HG03045 (cell line): Measurements from ENCODE around the gene ZNF860.
"Not testable (repeated sequence)": the region's sequence is repeated elsewhere in the genome, so short reads cannot be mapped to it uniquely, and the experiment has no call there.

Source experiments
- ATAC-seq: cut with Tn5 transposase; IDR thresholded peaks from one replicate; pipeline ENCODE4 v1.9.1; 2021; ENCODE audit warnings: mild to moderate bottlenecking, moderate library complexity; ENCODE audit not compliant: unreplicated experiment

The ZNF860 gene

DNA sequence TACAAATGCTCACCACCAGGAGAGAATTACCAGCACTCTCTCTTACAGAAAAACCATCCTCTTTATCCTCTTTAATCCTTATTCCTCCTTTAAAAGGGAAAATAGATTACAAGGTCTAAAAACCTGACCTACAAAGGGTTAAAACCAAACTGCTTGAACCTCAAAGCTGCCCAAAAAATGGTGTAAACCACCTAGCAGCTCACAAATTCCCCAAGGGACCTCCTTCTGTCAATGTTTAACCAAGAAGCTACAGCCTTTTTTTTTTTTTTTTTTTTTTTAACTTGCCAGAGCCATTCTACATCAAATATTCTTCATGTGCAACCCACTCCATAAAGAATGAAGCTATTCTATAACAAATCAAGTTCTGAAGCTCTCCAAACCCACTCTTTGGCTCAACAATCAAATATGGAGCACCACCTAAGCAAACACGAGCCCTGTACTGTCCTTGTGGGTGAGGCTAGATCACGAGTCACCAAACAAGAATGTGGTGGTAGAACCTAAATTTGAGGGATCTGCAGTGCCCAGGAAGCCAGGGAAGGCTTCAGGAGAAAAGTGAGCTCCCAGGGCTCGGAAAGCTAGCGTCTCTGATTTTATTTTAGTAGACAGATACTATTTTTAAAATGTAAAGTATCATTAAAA is 20.6 kb upstream of the ZNF860 start:
- ATAC-seq = no peak

DNA sequence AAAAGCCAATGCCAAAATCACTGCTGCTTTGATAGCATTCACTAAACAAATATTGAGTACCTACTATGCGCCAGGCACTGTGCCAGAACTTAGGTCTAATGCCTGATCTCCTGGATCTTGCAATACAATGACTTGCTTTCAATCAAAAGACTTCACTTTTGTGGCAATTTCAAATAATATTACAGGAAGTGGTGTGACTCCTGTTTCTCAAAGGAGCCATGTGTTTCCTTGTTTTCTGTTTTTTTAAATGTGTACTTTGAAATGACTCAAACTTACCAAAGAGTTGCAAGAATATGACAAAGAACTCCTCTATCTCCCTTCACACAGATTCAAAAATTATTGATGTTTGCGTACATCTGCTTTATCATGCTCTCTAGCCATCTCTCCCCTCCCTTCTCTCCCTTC is 18.7 kb upstream of the ZNF860 start:
- ATAC-seq = no peak

DNA sequence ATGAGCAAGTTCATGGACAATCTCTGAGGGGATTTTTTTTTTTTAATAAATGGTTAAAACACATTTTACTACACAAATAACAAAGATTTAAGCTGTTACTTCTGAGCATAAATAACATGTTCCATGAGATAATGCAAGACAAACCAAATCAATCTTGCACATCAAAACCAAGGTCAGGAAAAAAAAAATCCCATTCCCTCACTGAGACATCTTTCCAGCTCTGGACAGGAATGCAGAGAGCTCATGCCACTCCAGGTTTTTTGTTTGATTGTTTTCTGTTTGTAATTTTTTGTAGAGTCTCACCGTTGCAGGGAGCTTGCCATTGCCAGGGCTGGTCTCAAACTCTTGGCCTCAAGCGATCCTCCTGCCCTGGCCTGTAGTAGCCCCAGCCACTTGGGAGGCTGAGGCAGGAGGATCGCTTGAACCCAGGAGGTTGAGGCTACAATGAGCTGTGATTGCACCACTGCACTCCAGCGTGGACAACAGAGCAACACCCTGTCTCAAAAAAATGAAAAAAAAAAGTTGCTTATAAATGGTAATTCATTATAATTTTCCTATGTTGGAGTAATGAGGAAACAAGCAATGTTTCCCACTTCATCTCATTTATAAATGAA is 14.5 kb upstream of the ZNF860 start:
- no peak for ATAC-seq

DNA sequence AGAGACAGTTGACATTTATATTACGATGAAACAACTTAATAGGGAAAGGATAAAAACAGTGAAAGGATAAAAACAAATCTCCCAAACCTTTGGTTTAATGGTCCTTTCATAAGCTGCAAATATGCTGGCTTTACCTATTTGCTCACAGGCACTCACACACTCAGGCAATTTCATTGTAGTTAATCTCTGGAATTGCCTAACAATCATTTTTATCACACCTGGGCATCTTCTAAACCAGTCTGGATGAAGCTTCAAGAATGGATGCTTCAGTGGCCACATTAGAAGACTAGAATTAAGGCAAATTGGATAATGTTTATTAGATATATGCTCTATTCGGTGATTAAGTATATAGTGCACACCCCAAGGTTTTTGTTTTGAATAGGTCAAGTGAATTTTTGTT is 14.0 kb upstream of the ZNF860 start:
- no peak for ATAC-seq

DNA sequence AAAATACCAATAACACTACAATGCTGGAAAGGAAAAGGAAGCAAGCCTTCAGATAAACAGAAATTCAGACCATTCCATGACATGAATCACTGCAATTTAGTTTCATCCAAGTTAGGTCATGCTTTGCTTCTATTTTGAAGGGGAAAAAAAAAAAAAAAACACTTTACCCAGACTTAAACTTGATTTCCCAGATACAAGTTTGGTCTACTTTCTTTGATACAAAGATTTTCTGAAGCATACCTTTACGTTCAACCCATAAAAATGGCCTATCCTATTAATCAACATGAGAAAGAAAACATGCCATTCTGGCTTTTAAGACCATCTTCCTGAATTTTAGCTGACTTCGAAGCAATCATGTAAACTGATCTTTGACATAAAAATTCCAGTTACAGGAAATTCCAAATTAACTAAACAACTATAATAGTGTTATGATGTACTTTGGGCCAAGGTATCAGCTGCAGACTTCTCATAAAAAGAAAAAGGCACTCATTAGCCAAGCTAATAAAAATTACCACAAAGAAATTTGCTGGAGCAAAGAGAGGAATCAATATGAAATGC is 13.1 kb upstream of the ZNF860 start:
- ATAC-seq = no peak

DNA sequence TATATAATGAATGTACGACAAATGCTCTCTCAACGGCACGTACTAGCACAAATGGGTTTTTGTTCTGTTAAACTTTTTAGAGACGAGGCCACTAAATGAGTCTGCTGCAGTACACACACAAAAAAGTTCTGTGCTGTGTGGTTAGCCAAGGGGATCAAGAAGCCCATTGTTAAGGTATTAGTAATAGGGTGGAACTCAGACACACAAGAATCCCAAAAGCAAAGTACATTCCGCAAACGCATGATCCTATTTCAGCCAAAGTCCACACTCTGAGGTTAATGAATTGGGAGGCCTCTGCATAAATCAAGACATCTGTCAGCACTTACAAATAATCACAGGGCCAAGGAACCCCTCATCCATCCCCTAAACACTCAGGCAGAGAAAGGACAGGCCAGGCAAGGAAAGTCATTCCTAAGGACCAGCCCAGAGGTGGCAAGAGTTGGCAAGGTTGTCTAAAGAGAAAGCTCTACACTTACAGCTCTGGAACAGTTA is 12.6 kb upstream of the ZNF860 start:
- no peak for ATAC-seq

DNA sequence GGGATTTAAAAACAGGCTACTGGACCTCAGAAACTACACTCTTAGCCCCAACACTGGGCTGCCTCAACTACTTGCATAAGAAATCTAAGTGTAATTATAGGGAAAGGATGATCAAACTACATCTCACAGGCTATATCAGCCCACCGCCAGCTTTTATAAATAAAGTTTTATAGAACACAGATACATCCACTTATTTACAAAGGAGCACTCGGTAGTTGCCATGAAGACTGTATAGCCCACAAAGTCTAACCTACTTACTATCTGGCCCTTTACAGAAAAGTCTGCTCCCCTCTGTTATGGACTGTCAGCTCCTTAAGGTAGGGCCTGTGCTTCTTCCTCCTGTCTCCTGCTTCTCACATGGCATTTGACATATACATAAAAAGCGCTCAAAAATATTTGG is 9.9 kb upstream of the ZNF860 start:
- ATAC-seq = no peak

DNA sequence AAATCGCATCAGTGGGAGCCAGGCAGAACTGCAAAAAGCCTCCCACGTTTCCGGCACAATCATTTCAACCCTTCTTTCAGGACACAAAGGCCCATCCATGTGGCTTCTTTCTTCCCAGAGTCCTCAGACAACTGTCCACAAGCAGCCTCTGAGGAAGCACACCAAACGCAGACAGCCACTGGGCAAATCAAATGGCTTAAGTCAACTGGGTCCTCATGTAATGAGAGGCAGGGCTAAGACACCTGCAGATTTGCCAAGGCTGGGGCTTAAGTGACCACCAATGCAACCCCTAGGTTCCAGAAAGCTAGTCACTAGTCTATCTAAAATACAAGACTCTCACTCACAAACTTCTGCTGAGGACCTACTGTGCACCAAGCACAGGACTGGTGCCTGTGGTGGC is 8.5 kb upstream of the ZNF860 start:
- ATAC-seq = no peak

DNA sequence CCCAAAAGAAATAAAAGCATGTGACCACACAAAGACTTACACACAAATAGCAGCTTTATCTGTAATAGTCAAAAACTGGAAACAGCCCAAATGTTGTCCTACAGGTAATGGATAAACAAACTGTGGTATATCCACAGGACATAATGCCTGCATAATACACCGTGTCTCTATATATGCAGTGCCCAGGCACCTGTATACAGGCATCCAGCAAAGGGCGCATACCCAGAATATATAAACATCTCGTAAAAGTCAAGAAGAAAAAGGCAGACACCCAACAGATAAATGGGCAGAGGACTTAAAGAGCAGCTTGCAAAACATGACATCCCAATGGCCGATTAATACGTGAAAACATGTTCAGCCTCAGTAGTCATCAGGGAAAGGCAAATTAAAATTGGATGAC is 7.7 kb upstream of the ZNF860 start:
- no peak for ATAC-seq

DNA sequence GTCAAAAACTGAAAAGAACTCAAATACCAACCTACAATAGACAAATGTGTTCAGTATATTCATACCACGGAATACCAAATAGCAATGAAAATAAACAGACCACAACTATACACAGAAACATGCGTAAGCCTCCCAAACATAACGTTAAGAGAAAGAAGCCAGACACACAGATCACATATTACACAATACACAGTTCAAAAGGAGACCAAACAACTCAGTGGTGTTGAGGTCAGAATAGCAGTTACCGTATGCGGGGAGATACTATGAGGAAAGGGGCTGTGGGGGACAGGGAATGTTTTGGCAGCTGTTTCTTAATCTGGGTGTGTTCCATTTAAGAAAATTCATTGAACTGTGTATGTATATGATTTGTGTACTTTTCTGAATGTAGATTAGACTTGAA is 7.1 kb upstream of the ZNF860 start:
- ATAC-seq = no peak

DNA sequence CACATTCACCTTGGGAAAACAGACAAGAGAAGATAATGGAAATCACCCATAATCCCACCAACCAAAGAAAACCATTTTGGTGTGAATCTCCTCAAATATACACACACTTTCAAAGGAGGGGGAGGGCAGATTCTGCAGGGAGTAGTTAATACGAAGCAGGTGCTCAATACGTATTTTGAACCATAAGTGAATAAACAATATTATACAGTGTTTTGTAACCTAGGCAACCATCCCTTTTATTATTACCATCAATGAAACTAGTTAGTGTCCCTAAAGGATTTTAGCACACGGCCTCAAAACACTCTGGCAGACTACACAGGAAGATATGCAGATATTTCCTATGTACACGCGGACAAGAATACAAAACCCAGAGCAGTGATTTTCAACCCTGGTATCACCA is 6.6 kb upstream of the ZNF860 start:
- no peak for ATAC-seq

DNA sequence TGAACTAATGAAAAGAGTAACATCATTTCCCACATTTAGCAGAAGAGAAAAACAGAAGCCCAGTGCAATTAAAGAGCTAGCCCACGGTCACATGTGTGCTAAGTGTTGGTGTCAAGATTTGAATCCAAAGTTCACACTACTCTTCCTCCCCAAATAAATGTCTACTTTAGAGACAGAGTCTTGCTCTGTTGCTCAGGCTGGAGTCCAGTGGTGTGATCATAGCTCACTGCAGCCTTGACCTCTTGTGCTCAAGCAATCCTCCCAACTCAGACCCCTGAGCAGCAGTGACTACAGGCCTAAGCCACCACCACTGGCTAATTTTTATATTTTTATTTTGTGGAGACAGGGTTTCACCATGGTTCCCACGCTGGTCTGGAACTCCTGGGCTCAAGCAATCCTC is 5.2 kb upstream of the ZNF860 start:
- ATAC-seq = no peak

DNA sequence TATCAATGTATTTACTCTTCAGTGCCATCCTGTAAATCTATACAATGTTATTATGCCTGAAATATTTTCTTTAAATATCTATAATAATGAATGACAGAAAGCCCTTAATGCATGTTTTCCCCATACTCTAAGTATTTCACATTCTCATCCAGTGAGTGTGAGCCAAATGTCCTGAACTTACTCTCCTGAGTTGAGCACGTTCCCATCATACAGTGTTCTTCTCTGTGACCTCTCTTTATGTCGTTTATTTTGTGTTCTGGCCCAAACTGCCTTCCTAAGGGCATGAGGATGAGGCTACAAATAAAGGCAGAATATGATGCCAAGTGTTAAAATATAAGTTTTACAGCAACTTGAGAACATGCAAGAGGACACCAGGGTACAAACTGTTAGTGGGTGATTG is 3.8 kb upstream of the ZNF860 start:
- ATAC-seq = no peak

DNA sequence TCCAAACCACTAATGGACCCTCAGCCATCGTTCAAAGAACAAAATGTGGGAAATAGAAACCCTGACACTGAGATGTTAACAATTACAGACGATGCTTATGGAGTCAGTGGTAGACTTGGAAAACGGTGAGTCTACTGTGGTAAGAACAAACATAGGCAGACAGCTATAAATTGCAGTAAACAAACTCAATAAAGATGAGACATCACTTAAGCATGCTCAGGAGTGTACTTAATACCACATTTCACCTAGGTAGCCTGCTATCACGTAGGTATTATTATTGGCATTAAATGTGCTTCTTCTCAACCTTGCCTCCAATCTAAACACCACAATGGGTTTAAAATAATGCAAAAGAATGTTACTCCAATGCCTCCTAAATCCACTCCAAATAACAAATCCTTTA is 3.0 kb upstream of the ZNF860 start:
- ATAC-seq = no peak

DNA sequence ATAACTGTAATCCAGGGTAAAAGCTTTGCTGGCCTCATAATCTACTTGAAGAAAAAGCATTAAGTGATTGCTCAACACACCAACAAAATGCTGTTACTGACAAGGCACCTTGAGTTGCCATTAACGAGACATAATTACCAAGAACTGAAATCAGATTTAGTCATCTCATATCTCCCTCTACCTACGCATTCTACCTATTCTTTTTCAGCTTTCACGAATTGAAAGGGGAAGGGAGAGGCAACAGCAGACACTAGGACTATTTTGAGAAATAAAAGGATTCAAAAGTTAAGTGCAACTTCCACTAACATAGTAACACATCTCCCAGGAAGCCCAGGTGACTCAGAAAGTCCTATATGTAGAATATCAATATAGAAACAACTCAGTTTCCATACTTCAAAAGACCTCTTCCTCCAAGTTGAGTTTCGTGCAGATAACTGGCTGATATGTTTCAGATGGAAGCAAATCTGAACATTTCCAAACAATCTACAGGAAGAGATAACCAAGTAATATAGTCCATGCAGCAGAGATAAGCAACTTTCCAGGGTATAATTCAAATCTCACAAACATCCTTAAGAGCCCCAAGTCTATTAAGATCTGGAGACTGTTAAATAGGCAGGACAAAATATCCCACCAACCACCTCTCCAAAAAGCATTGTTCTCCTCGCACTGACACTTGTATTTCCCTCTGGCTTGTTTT is 2.4 kb upstream of the ZNF860 start:
- ATAC-seq = peak; percentile 53

DNA sequence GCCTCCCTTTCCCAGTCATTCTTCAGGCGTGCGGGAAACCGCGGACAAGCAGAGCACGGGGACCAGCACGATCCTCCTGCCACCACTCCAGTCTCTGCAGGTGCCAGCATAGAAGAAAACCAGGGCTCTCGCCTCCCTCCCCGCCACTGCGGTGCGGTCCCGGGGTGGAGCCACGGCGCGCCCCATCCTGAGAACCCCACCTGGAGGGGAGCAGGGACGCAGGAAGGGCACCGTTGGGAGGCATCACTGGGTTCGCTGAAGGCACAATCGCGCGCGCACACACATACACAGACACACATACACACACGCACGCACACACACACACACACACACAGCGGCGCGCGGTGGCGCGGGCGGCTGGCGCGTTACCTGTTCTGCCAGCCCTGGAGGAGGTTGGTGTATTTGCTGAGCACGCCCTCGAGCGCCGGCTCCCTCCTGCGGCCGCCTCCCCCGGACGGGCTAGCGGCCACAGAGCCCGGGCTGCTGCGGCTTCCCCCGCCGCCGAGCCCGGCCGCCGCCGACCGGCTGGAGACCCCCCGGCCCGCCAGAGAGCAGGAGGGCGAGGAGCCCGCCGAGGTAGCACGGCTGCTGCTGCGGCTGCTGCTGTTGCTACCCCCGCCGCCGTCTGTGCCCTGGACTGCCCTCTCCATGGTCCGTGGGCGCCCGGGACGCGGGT is 882 bp upstream of the ZNF860 start:
- peak; percentile 45 for ATAC-seq

DNA sequence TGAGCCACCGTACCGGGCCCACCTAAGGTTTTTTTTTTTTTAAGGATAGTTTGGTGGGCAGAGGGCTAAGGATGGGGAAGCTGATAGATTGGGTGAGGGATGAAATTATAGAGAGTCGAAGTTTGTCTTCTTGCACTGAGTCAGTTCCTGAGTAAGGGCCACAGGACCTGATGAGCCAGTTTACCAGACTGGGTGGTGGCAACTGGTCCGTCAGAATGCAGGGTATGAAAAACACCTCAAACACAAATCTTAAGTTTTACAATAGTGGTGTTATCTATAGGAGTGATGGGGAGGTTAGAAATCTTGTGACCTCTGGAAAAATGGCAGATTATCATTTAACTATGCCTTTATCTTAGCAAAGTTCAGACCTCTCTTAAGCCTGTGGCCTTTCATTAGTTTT is 2.8 kb downstream of the ZNF860 start:
- ATAC-seq = no peak

DNA sequence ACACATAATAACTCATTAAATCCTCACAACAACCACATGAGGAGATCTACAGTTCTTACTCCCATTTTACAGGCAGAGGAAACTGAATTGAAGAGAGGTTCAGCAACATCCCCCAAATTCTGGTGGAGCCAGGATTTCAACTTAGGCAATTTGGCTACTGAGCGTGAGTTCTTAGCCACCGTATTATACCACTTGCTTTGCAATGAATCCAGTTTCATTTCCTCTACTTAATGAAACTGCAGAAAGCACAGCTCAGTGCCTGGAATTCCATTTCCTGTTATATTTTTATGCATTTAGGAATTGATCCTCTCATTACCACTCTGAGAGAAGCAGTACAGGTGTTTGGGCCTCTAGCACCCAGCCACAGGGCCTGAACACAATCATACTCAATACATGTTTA is 4.3 kb downstream of the ZNF860 start:
- no peak for ATAC-seq

DNA sequence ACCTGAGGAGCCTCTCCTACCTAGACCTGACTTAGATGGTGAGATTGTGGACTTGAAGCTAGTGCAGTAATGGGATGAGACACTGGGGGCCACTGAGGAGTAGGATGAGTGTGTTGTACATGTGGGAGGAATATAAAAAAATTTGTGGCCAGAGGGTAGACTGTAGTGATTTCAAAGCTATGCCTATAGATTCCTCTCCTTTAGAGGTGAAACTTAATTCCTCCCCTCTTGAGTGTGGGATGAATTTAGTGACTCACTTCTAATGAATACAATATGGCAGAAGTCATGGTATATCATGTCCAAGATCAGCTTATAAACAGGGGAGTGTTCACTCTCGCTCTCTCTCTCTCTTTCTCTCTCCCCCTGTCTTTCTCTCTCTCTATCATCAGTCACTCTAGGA is 6.7 kb downstream of the ZNF860 start:
- ATAC-seq = no peak

DNA sequence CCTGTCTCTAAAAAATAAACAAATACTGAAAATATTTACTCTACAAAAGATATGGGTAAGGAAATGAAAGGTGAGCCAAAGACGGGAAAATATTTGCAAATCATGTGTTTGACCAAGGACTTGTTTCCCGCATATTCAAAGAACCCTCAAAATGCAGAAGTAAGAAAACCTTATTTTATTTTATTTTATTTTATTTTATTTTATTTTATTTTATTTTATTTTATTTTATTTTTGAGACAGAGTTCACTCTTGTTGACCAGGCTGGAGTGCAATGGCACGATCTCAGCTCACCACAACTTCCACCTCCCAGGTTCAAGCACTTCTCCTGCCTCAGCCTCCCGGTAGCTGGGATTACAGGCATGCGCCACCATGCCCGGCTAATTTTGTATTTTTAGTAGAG is 11.4 kb downstream of the ZNF860 start:
- ATAC-seq = not testable (repeated sequence)

DNA sequence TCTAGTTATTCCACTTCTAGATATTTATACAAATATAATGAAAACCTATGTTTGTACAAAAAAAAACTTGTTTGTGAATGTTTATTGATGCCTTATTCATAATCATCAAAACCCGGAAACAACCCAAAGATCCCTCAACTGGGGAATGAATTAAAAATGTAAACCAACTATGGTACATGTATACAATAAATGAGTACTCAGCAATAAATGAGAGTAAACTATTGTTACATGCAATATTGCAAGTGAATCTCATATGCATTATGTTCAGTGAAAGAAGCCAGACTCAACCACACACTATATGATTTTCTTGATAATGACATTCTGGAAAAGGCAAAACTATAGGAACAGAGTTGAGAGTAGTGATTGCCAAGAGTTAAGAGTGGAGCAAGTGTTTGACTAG is 12.3 kb downstream of the ZNF860 start:
- ATAC-seq = no peak

DNA sequence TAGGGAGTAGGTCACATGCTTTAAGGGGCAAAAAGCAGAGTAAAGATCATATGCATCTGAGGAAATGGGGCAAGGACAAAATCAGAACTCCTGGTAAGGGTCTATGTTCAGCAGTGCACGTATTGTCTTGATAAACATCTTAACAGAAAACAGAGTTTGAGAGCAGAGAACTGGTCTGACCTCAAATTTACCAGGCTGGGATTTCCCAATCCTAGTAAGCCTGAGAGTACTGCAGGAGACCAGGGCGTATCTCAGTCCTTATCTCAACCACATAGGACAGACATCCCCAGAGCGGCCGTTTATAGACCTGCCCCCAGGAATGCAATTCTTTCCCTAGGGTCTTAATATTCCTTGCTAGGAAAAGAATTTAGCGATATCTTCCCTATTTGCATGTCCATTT is 13.5 kb downstream of the ZNF860 start:
- not testable (repeated sequence) for ATAC-seq
